IPS-20b (cell line): ENCODE data around the gene GPC2.

Source experiments
- H3K27ac ChIP-seq: one replicate; pipeline ENCODE4 v1.5.1; 2013; ENCODE audit warnings: low read length
- H3K27me3 ChIP-seq: 2 replicates; pipeline ENCODE4 v1.6.1; 2013; ENCODE audit warnings: mild to moderate bottlenecking, low read length, inconsistent platforms; ENCODE audit not compliant: insufficient read depth
- H3K36me3 ChIP-seq: 2 replicates; pipeline ENCODE4 v1.6.1; 2013; ENCODE audit warnings: low read depth, mild to moderate bottlenecking, inconsistent platforms, low read length, moderate library complexity; ENCODE audit not compliant: insufficient read depth
- H3K4me1 ChIP-seq: 2 replicates; pipeline ENCODE4 v1.6.1; 2013; ENCODE audit warnings: mild to moderate bottlenecking, control low read depth, inconsistent platforms, low read length, moderate library complexity; ENCODE audit not compliant: insufficient read depth
- H3K4me3 ChIP-seq: 2 replicates; pipeline ENCODE4 v1.5.1; 2013; ENCODE audit warnings: mild to moderate bottlenecking, low read length, inconsistent platforms
- H3K9ac ChIP-seq: 2 replicates; pipeline ENCODE4 v1.6.1; 2013; ENCODE audit warnings: low read depth, mild to moderate bottlenecking, inconsistent platforms, low read length, moderate library complexity
- H3K9me3 ChIP-seq: 2 replicates; pipeline ENCODE4 v1.6.1; 2013; ENCODE audit warnings: mild to moderate bottlenecking, low read depth, low read length, inconsistent platforms; ENCODE audit not compliant: insufficient read depth

GPC2 gene

DNA sequence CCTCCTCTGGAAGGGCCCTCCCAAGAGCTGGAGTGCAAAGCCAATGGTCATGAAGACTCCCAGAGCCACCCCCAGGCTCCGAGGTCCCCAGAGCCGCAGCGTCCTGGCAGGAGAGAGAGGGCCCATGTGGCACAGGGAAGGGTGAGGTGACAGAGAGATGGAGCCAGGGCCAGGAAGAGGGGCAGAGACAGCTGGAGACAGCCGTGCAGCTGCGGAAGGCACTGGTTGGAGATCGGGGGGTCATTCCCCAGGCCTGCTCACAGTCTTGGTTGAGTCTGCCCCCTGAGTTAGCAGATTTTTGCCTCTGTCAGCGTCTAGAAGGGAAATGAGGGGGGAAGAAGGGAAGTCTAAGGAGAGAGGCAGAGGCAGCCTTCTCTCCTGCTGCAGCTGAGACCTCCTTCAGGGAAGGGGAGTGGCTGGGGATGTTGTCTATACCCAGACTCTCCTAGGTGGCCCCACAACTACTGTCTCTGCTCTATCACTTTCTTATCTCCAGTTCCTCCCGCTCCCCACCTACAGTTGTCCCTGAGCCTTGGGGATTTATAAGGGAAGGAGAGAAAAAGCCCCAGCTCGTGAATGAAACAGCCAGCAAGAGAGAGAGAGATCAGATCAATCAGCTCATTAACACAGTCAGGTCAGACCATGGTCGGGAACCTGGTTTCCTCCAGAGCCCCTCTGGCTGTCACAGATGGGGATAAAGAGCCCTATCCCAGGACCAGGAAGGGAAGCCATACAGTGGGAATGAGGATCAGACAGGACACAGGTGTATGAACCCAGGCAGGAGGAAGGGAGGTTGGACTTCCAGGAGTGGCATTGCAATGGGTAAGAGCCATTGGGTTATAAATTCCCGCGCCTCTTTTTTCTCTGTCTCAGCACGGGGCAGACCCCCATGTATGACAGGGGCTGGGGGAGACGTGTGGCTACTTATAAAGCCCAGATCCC lies 9.9 kb downstream of the GPC2 start:
- Histone ChIP-seq H3K4me1 (peaks cover 14% of the 10 kb centered on the region; the same call in 1 of the 2 replicates), H3K36me3 (no peaks in the 10 kb centered on the region), H3K9ac (peak overlapping the region; percentile 79; the same call in 1 of the 2 replicates), H3K27ac (no peak overlapping the region), H3K4me3 (peak overlapping the region; percentile 83), H3K9me3 (no peaks in the 10 kb centered on the region), H3K27me3 (peaks cover 28% of the 10 kb centered on the region)

- H3K9me3 ChIP-seq = no peaks in the 10 kb centered on the region
- H3K27me3 ChIP-seq = peaks cover 25% of the 10 kb centered on the region
Observed at GRCh38 chr7:100166317-100166940, 10.8 kb downstream of the GPC2 start.

DNA sequence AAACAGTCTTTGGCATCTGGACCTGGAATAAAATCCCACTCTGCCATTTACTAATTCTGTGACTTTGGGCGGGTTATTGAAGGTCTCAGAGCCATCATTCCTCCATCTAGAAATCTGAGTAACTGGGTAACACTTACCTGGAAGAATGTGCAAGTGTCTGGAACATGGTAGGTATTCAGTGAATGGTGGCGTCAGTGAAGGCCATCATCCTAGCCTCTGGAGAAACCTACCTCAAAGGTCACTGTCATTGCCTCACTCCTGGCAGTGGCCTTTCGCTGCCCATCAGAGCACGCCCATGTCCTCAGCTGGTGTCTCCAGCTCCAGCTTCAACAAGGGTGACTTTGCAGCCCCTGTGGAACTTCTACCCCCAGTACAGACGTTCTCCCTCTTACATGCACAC lies 13.3 kb downstream of the GPC2 start:
- Histone ChIP-seq H3K4me3 (no peak overlapping the region), H3K27me3 (peaks cover 25% of the 10 kb centered on the region), H3K36me3 (no peaks in the 10 kb centered on the region), H3K4me1 (peaks cover 3% of the 10 kb centered on the region; the same call in 1 of the 2 replicates), H3K9ac (no peak overlapping the region), H3K27ac (no peak overlapping the region), H3K9me3 (no peaks in the 10 kb centered on the region)

More at GRCh38 chr7:100166317-100166940, 10.8 kb downstream of the GPC2 start:
- no peaks in the 10 kb centered on the region for H3K36me3 ChIP-seq
- no peak overlapping the region for H3K4me3 ChIP-seq
- H3K4me1 ChIP-seq = peaks cover 14% of the 10 kb centered on the region; the same call in 1 of the 2 replicates
- no peak overlapping the region for H3K9ac ChIP-seq
- no peak overlapping the region for H3K27ac ChIP-seq

GRCh38 chr7:100163006-100163531 lies 14.1 kb downstream of the GPC2 start:
- H3K27ac ChIP-seq = no peak overlapping the region
- no peaks in the 10 kb centered on the region for H3K9me3 ChIP-seq
- no peaks in the 10 kb centered on the region for H3K36me3 ChIP-seq
- H3K9ac ChIP-seq = no peak overlapping the region
- no peak overlapping the region for H3K4me3 ChIP-seq
- H3K27me3 ChIP-seq = peaks cover 22% of the 10 kb centered on the region
- H3K4me1 ChIP-seq = peaks cover 3% of the 10 kb centered on the region; the same call in 1 of the 2 replicates

- no peaks in the 10 kb centered on the region for H3K27me3 ChIP-seq
Observed at GRCh38 chr7:100160067-100160466, 17.1 kb downstream of the GPC2 start.

DNA sequence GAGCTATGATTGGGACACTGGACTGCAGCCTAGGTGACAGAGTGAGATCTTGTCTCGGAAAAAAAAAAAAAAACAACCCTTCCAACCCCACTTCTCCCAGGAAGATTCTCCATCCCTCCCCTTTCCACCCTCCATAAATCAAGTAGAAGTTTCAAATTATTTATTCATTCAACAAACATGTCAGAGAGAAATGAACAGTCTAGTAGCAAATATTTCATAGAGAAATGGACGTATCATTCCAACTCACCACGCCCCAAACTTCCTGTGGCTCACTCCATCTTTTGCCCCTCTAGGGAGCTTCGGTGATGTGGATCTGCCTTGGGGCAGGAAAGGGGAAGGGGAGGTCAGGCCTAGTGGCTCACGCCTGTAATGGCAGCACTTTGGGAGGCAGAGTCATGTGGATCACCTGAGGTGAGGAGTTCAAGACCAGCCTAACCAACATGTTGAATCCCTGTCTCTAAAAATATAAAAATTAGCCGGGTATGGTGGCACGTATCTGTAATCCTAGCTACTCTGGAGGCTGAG lies 18.0 kb downstream of the GPC2 start:
- H3K4me3 ChIP-seq = peak overlapping the region; percentile 74
- no peaks in the 10 kb centered on the region for H3K9me3 ChIP-seq
- H3K4me1 ChIP-seq = 0 out of 2 replicates have a peak, but pooled peaks cover 9% of the 10 kb centered on the region
- H3K36me3 ChIP-seq = peaks cover 28% of the 10 kb centered on the region
- H3K9ac ChIP-seq = peak overlapping the region; percentile 64; the same call in 1 of the 2 replicates
- H3K27ac ChIP-seq = no peak overlapping the region
- no peaks in the 10 kb centered on the region for H3K27me3 ChIP-seq

More at GRCh38 chr7:100160067-100160466, 17.1 kb downstream of the GPC2 start:
- H3K4me3 ChIP-seq = no peak overlapping the region
- no peaks in the 10 kb centered on the region for H3K9me3 ChIP-seq
- 0 out of 2 replicates have a peak, but pooled peaks cover 9% of the 10 kb centered on the region for H3K4me1 ChIP-seq
- H3K9ac ChIP-seq = no peak overlapping the region
- H3K36me3 ChIP-seq = peaks cover 19% of the 10 kb centered on the region
- no peak overlapping the region for H3K27ac ChIP-seq

DNA sequence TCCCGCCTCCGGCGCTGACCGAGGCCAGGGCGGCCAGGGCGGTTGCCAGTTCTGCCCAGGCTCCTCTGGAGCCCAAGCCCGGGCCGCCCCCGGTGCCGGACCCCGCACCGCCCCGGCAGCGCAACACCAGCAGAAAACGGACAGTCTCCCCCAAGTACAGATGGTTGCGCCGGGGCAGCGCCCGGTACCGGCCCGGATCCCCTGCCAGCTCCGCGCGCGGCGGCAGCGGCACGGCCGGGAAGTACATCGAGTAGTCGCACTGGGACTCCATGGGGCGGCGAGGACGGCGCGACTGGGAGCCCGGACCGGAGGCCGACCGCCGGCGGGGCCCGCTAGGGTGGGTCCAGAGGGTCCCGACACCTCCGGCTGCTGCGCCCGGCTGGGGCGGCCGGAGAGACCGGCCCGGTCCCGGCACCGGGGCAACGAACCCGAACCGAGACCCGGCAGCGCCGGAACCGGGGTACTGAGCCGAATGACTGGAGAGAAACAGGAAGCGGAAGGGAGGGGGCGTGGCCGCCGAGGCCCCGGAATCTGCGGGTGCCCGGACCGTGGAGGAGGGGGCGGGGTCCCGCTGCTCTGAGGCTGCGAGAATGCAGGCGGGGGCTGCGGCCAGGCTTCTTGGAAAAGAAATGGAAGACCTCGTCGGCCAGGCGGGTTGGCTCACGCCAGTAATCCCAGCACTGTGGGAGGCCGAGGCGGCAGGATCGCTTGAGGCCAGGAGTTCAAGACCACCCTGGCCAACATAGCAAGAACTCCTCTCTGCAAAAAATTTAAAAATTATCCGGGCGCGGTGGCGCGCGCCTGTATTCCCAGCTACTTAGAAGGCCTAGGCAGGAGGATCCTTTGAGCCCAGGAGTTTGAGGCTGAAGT lies 18.7 kb downstream of the GPC2 start, which contains the start of gene TRAPPC14:
TSS of gene TRAPPC14 (minus strand) at position 495 of the 870 bp plus-strand sequence. CDS start at position 271, 224 bp downstream.
- H3K9me3 ChIP-seq = no peaks in the 10 kb centered on the region
- H3K27me3 ChIP-seq = no peaks in the 10 kb centered on the region
- peak within 1 kb of the TSS; percentile 72; the same call in 1 of the 2 replicates for H3K9ac ChIP-seq
- peak within 1 kb of the TSS; percentile 74 for H3K4me3 ChIP-seq
- 0 out of 2 replicates have a peak, but pooled peaks cover 9% of the 10 kb centered on the region for H3K4me1 ChIP-seq
- peaks cover 35% of the 10 kb centered on the region for H3K36me3 ChIP-seq
- no peak within 1 kb of the TSS for H3K27ac ChIP-seq

- H3K27ac ChIP-seq = no peak overlapping the region
- peak overlapping the region; percentile 72; the same call in 1 of the 2 replicates for H3K9ac ChIP-seq
- H3K36me3 ChIP-seq = peaks cover 44% of the 10 kb centered on the region
- H3K27me3 ChIP-seq = no peaks in the 10 kb centered on the region
- no peaks in the 10 kb centered on the region for H3K9me3 ChIP-seq
- H3K4me3 ChIP-seq = peak overlapping the region; percentile 74
- 0 out of 2 replicates have a peak, but pooled peaks cover 9% of the 10 kb centered on the region for H3K4me1 ChIP-seq
Observed at GRCh38 chr7:100157334-100158228, 19.6 kb downstream of the GPC2 start.

GRCh38 chr7:100157069-100157333 lies 20.2 kb downstream of the GPC2 start:
- H3K27ac ChIP-seq = no peak overlapping the region
- peak overlapping the region; percentile 72; the same call in 1 of the 2 replicates for H3K9ac ChIP-seq
- H3K4me3 ChIP-seq = peak overlapping the region; percentile 74; the same call in 1 of the 2 replicates

More at GRCh38 chr7:100157069-100157333, 20.2 kb downstream of the GPC2 start:
- H3K4me1 ChIP-seq = 0 out of 2 replicates have a peak, but pooled peaks cover 9% of the 10 kb centered on the region
- H3K9me3 ChIP-seq = no peaks in the 10 kb centered on the region
- no peaks in the 10 kb centered on the region for H3K27me3 ChIP-seq
- peaks cover 50% of the 10 kb centered on the region for H3K36me3 ChIP-seq
